Neural crest cell (in vitro differentiated cells): Measurements from ENCODE around the gene UGT2A2. TPM values are rescaled to one million over a fixed set of nuclear protein-coding genes. Genes with fewer than 3 reads are reported as not detected.

Source experiments
- DNase-seq: peaks from one replicate; pipeline ENCODE4 v3.0.0; 2021; ENCODE audit warnings: low read depth, mixed read lengths, low spot score
- H3K27ac Mint-ChIP-seq: one replicate; pipeline ENCODE4 v1.8.0; 2021; ENCODE audit warnings: mild to moderate bottlenecking, mixed read lengths; ENCODE audit not compliant: unreplicated experiment
- H3K27me3 Mint-ChIP-seq: 2 replicates; pipeline ENCODE4 v1.8.0; 2021; ENCODE audit warnings: low read depth, mild to moderate bottlenecking, mixed read lengths
- H3K36me3 Mint-ChIP-seq: 2 replicates; pipeline ENCODE4 v1.8.0; 2021; ENCODE audit warnings: low read depth, mild to moderate bottlenecking, mixed read lengths
- H3K4me1 Mint-ChIP-seq: 2 replicates; pipeline ENCODE4 v1.8.0; 2021; ENCODE audit warnings: mixed read lengths
- H3K4me3 Mint-ChIP-seq: one replicate; pipeline ENCODE4 v1.8.0; 2021; ENCODE audit warnings: mild to moderate bottlenecking, mixed read lengths
- H3K9me3 Mint-ChIP-seq: 2 replicates; pipeline ENCODE4 v1.8.0; 2021; ENCODE audit warnings: mixed read lengths
- total RNA-seq: library from RNA; stranded (reverse); gene quantifications from 2 replicates; pipeline ENCODE4 v1.2.1, GENCODE V29; 2021
- TF ChIP-seq, protein P1 (sequence below): fragments of 200-600 bp; sonication (generic); conservative IDR thresholded peaks from 2 replicates; pipeline ENCODE4 v1.5.0; 2021; ENCODE audit warnings: antibody characterized with exemption, mild to moderate bottlenecking

Gene UGT2A2
- total RNA-seq, 1 donor from 2014 or later, result not detected

DNA sequence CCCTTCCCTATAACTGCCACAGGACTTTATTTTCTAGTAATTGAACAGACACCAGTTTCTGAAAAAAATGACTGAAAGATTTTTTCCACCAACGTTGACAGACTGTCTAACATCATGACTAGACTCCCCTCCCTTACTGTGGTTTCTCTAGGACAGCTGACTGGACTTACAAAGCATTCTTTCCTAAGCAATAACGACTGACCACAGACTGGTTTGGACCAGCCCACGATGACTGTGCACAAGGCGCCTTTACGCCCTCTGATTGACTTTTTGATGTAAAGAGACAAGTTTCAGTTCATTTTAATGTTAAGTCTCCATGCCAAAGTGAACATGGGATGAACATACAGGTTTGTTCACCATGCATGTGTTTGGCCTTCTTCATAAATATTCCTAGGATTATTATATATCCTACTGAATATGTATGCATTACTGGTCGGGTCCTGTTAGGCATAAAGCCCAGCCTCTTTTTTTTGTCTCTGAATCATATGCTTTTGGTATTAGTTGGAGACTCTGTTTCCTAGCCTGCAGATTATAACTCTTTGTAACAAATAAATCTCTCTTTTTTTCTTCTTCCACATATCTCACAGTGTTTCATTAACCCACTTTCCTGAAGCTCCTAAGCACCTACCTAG, 93.2 kb downstream of the UGT2A2 start:
- DNase-seq, result no peak
- Mint-ChIP-seq H3K27me3 (no peaks in the 10 kb centered on the region), H3K4me3 (no peak overlapping the region), H3K27ac (no peak overlapping the region), H3K4me1 (peaks cover 14% of the 10 kb centered on the region), H3K36me3 (no peaks in the 10 kb centered on the region), H3K9me3 (peaks cover 4% of the 10 kb centered on the region)
- TF ChIP-seq, protein P1, sequence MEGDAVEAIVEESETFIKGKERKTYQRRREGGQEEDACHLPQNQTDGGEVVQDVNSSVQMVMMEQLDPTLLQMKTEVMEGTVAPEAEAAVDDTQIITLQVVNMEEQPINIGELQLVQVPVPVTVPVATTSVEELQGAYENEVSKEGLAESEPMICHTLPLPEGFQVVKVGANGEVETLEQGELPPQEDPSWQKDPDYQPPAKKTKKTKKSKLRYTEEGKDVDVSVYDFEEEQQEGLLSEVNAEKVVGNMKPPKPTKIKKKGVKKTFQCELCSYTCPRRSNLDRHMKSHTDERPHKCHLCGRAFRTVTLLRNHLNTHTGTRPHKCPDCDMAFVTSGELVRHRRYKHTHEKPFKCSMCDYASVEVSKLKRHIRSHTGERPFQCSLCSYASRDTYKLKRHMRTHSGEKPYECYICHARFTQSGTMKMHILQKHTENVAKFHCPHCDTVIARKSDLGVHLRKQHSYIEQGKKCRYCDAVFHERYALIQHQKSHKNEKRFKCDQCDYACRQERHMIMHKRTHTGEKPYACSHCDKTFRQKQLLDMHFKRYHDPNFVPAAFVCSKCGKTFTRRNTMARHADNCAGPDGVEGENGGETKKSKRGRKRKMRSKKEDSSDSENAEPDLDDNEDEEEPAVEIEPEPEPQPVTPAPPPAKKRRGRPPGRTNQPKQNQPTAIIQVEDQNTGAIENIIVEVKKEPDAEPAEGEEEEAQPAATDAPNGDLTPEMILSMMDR, result no peak

Other genes with a start within 250 kb of the UGT2A2 start
- gene UGT2B4, start 143.7 kb downstream of the UGT2A2 start, total RNA-seq, result 2.4 and 3.1 TPM in 2 replicates
- not detected in 2 replicates for gene UGT2A1, start 13.6 kb upstream of the UGT2A2 start, total RNA-seq
- not detected in 2 replicates for gene SULT1B1, start 121.0 kb upstream of the UGT2A2 start, total RNA-seq
- gene SULT1E1, start 220.5 kb upstream of the UGT2A2 start, total RNA-seq, result not detected in 2 replicates